Right lobe of liver (tissue), 6 donors: ENCODE results near the gene CCDC191. TPM values are rescaled to one million over a fixed set of nuclear protein-coding genes. Genes with fewer than 3 reads are reported as not detected.

Experiments used
- ATAC-seq, 4 donors: fragments of 200-7000 bp; cut with Tn5 transposase; one replicate each; pipeline ENCODE4 v1.9.1; 2020; ENCODE audit warnings: mild to moderate bottlenecking in 4 of 4, moderate library complexity in 4 of 4
- DNase-seq, 3 donors: peaks; one replicate each; pipeline ENCODE4 v3.0.0-alpha.2; 2020
- H3K27ac ChIP-seq, 3 donors: fragments of 200-600 bp; one replicate each; pipeline ENCODE4 v1.8.0; 2022
- H3K27me3 ChIP-seq, 2 donors: fragments of 200-600 bp; one replicate each; pipeline ENCODE4 v1.8.0; 2022
- H3K36me3 ChIP-seq, 4 donors: fragments of 200-600 bp; sonication (generic) in 1 of 4; one replicate each; pipeline versions ENCODE4 v1.5.1 to v1.8.0; 2017 to 2022; ENCODE audit warnings: control low read depth in 1 of 4
- H3K4me1 ChIP-seq, 4 donors: fragments of 200-600 bp; sonication (generic) in 1 of 4; one replicate each; pipeline versions ENCODE4 v1.5.1 to v1.8.0; 2017 to 2022; ENCODE audit warnings: control low read depth in 1 of 4
- H3K4me3 ChIP-seq, 3 donors: fragments of 200-600 bp; one replicate each; pipeline ENCODE4 v1.8.0; 2022
- H3K9me3 ChIP-seq, 4 donors: fragments of 200-600 bp; sonication (generic) in 1 of 4; one replicate each; pipeline versions ENCODE4 v1.5.1 to v1.8.0; 2017 to 2022; ENCODE audit warnings: control low read depth in 1 of 4
- POLR2A ChIP-seq: fragments of 450-650 bp; IDR thresholded peaks from one replicate; pipeline ENCODE4 v1.6.1; 2017; ENCODE audit warnings: antibody characterized with exemption, mild to moderate bottlenecking
- WGBS: methylation state at CpG from one replicate; pipeline ENCODE4 v1.1.6; 2018; ENCODE audit warnings: low coverage, low lambda C conversion rate; ENCODE audit not compliant: insufficient coverage; ENCODE audit errors: missing lambda C conversion rate; 5-methylcytosine and 5-hydroxymethylcytosine counted together
- intact Hi-C, 2 donors: fragments of 100-400 bp; cut with DNase I; formaldehyde crosslinking; loops; one replicate each; pipeline versions ENCODE4 v1.11.2 to v1.14.1; 2022
- total RNA-seq, 6 experiments: library from RNA; depleted of rRNA in 2 of 6; stranded (reverse); fragments of >200 nt in 2 of 6; fragmentation: NEBNext Ultra II Directional in 3 of 6; extraction: Animal tissue kit (Norgen Biotek cat#: 25700) in 3 of 6; gene quantifications; one replicate each; pipeline versions ENCODE4 v1.1.0 to v1.2.4, GENCODE V29; 2016 to 2023
- TF ChIP-seq, protein P1 (sequence below), 4 donors: fragments of 200-600 bp in 3 of 4; fragments of 450-650 bp in 1 of 4; IDR thresholded peaks; one replicate each; pipeline versions ENCODE4 v1.5.1 to v1.8.0; 2016 to 2022; ENCODE audit warnings: antibody characterized with exemption in 4 of 4, mild to moderate bottlenecking in 2 of 4
- donor health status: DM: no; HTN: yes; CAD: no.
- donor health status: DM: no; HTN: no; CAD: no.
- donor health status: DM: no; HTN: no; CAD: no.
- donor health status: DM: no; HTN: yes; CAD: no.
- donor health status: DM: no; HTN: yes; CAD: no.

The CCDC191 gene
- total RNA-seq, 6 experiments from 2014 or later: 0.43 to 1.6 (median 0.96) TPM

DNA sequence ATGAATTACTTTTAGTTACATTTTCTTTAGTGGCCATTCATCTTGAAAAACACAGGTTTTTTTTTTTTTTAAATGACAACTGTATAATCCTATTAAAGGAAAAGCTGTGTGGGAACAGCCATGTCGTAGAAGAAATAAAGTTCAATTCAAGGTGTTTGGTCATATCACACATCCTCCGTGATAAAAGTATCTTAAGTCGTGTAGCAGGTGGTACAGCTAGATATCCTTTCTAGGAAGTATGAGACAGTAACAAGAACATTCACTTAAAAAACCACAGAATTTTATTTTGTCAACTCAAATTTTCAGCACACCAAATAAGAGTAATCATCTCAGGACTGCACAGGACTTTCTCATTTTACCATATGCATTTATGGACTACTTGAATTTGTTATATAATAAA lies 92.4 kb downstream of the CCDC191 start:
- Histone ChIP-seq H3K36me3 (peaks cover 0 to 12% (median 0%) of the 10 kb centered on the region in 4 donors), H3K9me3 (no peaks in the 10 kb centered on the region), H3K4me1 (no peaks in the 10 kb centered on the region), H3K27me3 (no peaks in the 10 kb centered on the region), H3K4me3 (no peak overlapping the region), H3K27ac (no peak overlapping the region)
- TF ChIP-seq, protein P1, sequence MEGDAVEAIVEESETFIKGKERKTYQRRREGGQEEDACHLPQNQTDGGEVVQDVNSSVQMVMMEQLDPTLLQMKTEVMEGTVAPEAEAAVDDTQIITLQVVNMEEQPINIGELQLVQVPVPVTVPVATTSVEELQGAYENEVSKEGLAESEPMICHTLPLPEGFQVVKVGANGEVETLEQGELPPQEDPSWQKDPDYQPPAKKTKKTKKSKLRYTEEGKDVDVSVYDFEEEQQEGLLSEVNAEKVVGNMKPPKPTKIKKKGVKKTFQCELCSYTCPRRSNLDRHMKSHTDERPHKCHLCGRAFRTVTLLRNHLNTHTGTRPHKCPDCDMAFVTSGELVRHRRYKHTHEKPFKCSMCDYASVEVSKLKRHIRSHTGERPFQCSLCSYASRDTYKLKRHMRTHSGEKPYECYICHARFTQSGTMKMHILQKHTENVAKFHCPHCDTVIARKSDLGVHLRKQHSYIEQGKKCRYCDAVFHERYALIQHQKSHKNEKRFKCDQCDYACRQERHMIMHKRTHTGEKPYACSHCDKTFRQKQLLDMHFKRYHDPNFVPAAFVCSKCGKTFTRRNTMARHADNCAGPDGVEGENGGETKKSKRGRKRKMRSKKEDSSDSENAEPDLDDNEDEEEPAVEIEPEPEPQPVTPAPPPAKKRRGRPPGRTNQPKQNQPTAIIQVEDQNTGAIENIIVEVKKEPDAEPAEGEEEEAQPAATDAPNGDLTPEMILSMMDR (IDR thresholded peaks at IDR 0.05): no peak
- no peak for TF ChIP-seq POLR2A
- intact Hi-C loops: no loop called here
- ATAC-seq (no peak), DNase-seq (no peak)
- 94% methylated on average over 3 of the region's 3 CpGs for WGBS

DNA sequence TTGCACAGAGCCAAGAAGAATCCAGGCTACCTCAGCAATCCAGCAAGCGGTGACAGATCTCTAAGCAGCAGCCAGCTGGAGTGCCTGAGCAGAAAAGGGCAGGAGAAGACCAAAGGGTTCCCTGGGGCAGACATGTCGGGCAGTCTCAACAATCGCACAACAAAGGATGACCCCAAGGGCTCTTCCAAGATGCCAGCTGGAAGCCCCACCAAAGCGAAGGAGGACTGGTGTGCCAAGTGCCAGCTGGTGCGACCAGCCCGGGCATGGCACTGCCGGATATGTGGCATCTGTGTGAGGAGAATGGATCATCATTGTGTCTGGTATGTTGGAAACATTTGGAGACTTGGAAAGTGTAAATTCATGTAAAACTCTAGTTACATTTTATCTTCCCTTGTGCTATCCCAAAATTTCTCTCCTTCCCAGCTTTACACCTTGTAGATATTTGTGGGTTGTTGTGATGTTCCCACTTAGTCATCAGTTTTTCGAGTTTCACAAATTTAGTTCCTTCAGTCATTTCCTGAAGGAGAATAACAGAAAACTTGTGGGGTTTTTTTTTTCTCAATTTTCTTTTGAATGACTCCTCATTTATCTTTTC lies 102.1 kb downstream of the CCDC191 start:
- no peaks in the 10 kb centered on the region for H3K9me3 ChIP-seq
- H3K27me3 ChIP-seq: no peaks in the 10 kb centered on the region
- TF ChIP-seq, protein P1 (IDR thresholded peaks at IDR 0.05): no peak
- TF ChIP-seq POLR2A: no peak
- H3K4me3 ChIP-seq: no peak overlapping the region
- H3K27ac ChIP-seq: no peak overlapping the region
- H3K36me3 ChIP-seq: peaks cover 0 to 29% (median 0%) of the 10 kb centered on the region in 4 donors
- H3K4me1 ChIP-seq: no peaks in the 10 kb centered on the region
- WGBS: 60% methylated on average over 2 of the region's 8 CpGs
- DNase-seq: no peak
- ATAC-seq: no peak
- intact Hi-C loops: no loop called here

DNA sequence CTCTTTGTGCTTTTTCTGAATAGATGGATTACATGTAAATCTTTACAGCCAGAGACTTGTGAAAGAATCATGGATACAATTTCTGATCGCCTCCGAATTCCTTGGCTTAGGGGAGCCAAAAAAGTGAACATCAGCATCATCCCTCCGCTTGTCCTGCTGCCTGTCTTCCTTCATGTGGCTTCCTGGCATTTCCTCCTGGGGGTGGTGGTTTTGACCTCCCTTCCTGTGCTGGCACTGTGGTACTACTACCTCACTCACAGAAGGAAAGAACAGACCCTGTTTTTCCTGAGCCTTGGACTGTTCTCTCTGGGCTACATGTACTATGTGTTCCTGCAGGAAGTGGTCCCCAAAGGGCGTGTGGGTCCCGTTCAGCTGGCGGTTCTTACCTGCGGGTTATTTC lies 102.6 kb downstream of the CCDC191 start:
- intact Hi-C loops: no loop called here
- DNase-seq: no peak
- WGBS: 47% methylated on average over 7 of the region's 7 CpGs

DNA sequence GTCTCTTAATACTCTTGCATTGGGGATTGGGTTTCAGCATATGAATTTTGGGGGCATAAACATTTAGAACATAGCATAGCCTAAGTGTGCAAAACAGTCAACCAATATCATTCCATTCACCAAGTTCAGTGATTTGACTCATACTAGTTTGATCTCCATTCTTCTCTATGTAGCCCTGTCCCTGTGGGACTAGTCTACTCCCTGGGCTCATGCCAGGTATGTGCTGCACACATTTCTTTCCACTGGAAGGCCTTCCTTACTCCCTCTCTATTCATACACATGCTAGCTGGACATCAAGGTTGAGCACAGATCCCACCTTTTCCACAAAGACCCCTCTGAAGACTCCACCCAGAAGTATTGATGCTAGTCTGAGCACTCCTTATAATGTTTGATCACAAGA lies 103.4 kb downstream of the CCDC191 start:
- peaks cover 0 to 17% (median 0%) of the 10 kb centered on the region in 4 donors for H3K36me3 ChIP-seq
- H3K9me3 ChIP-seq: no peaks in the 10 kb centered on the region
- ATAC-seq: no peak
- no peak overlapping the region for H3K4me3 ChIP-seq
- no peak for DNase-seq
- intact Hi-C loops: no loop called here
- no peak overlapping the region for H3K27ac ChIP-seq
- H3K4me1 ChIP-seq: peaks cover 0 to 3% (median 0%) of the 10 kb centered on the region in 4 donors
- TF ChIP-seq, protein P1 (IDR thresholded peaks at IDR 0.05): no peak
- TF ChIP-seq POLR2A: no peak
- no peaks in the 10 kb centered on the region for H3K27me3 ChIP-seq

More for the DNA sequence above, 102.6 kb downstream of the CCDC191 start:
- no peak overlapping the region for H3K27ac ChIP-seq
- no peaks in the 10 kb centered on the region for H3K27me3 ChIP-seq
- H3K9me3 ChIP-seq: no peaks in the 10 kb centered on the region
- ATAC-seq: no peak
- H3K36me3 ChIP-seq: peaks cover 0 to 25% (median 0%) of the 10 kb centered on the region in 4 donors
- H3K4me3 ChIP-seq: no peak overlapping the region
- H3K4me1 ChIP-seq: peaks cover 0 to under 1% (median 0%) of the 10 kb centered on the region in 4 donors
- no peak for TF ChIP-seq POLR2A
- TF ChIP-seq, protein P1 (IDR thresholded peaks at IDR 0.05): no peak
